ENCODE measurements around the gene DEGS2. TPM values are rescaled to one million over a fixed set of nuclear protein-coding genes. Genes with fewer than 3 reads are reported as not detected.

The DEGS2 gene
- total and polyA plus RNA-seq, 4 donors = 3.6 to 7.4 (median 5.7) TPM

DNA sequence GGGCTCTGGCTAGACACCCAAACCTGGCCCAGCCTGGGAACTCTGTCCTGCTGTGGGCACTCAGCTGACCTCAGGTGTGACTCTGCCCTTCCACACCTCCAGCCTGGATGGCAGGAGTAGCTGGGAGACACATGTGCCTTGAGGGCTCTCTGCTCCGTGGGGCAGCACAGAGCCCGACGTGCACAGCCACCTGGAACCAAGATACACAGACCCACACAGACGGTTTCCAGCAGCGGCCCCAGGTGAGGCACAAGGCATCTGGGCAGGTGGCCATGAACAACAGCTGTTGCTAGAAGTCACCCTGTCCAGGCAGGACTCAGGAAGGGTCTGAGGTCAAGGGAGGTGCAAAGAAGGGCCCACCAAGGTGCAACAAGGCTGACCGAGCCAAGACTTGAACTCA lies 5.9 kb downstream of the DEGS2 start:
- ATAC-seq (ENCODE audit: insufficient read depth, low FRiP score) (no peak), DNase-seq (no peak)
- Histone ChIP-seq H3K27me3 (ENCODE audit: control insufficient read depth in 3 of 3, insufficient read depth in 3 of 3, low read length in 2 of 3) (peaks cover 0 to 5% (median 4%) of the 10 kb centered on the region in 3 donors), H3K27ac (ENCODE audit: low read depth in 1 of 2, low read length in 1 of 2) (no peak overlapping the region), H3K4me1 (ENCODE audit: control insufficient read depth in 5 of 5, insufficient read depth in 5 of 5, low read length in 5 of 5) (peaks cover 0 to 6% (median 4%) of the 10 kb centered on the region in 5 donors), H3K4me3 (no peak overlapping the region), H3K36me3 (ENCODE audit: control insufficient read depth in 4 of 4, insufficient read depth in 4 of 4, low read length in 4 of 4) (no peaks in the 10 kb centered on the region), H3K9me3 (ENCODE audit: control insufficient read depth in 4 of 4, insufficient read depth in 3 of 4, low read length in 3 of 4) (peaks cover 0 to 8% (median 0%) of the 10 kb centered on the region in 4 donors), H3K9ac (ENCODE audit: insufficient read depth in 1 of 2, low read length in 2 of 2) (no peak overlapping the region)
- 97 to 99% methylated on average over 6 of the region's 6 CpGs for WGBS, 2 donors
- TF ChIP-seq, protein P1, sequence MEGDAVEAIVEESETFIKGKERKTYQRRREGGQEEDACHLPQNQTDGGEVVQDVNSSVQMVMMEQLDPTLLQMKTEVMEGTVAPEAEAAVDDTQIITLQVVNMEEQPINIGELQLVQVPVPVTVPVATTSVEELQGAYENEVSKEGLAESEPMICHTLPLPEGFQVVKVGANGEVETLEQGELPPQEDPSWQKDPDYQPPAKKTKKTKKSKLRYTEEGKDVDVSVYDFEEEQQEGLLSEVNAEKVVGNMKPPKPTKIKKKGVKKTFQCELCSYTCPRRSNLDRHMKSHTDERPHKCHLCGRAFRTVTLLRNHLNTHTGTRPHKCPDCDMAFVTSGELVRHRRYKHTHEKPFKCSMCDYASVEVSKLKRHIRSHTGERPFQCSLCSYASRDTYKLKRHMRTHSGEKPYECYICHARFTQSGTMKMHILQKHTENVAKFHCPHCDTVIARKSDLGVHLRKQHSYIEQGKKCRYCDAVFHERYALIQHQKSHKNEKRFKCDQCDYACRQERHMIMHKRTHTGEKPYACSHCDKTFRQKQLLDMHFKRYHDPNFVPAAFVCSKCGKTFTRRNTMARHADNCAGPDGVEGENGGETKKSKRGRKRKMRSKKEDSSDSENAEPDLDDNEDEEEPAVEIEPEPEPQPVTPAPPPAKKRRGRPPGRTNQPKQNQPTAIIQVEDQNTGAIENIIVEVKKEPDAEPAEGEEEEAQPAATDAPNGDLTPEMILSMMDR (IDR thresholded peaks at IDR 0.05; ENCODE audit: control extremely low read depth, extremely low read depth) = no peak

DNA sequence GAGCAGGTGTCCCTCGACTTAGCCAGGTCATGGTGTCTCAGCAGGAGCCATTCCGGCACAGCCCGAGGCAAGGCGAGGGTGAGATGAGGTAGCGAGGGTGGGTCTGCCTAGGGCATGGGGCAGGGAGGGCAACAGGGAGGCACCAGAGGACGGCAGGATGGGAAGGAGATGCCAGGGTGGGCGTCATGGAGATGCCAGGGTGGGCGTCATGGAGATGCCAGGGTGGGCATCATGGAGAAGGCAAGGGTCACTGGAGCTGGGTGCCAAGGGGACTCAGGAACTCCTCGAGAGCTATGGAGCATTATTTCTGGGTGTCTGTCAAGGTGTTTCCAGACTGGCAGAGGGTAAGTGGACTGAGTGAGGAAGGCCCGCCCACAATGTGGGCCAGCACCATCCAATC lies 7.4 kb downstream of the DEGS2 start:
- TF ChIP-seq, protein P1 (IDR thresholded peaks at IDR 0.05; ENCODE audit: control extremely low read depth, extremely low read depth) = no peak
- H3K4me3 ChIP-seq = no peak overlapping the region
- H3K36me3 ChIP-seq (ENCODE audit: control insufficient read depth in 4 of 4, insufficient read depth in 4 of 4, low read length in 4 of 4) = no peaks in the 10 kb centered on the region
- H3K27ac ChIP-seq (ENCODE audit: low read depth in 1 of 2, low read length in 1 of 2) = no peak overlapping the region
- no peak overlapping the region for H3K9ac ChIP-seq (ENCODE audit: insufficient read depth in 1 of 2, low read length in 2 of 2)
- H3K9me3 ChIP-seq (ENCODE audit: control insufficient read depth in 4 of 4, insufficient read depth in 3 of 4, low read length in 3 of 4) = peaks cover 0 to 8% (median 0%) of the 10 kb centered on the region in 4 donors
- no peak for DNase-seq
- no peak for ATAC-seq (ENCODE audit: insufficient read depth, low FRiP score)
- H3K4me1 ChIP-seq (ENCODE audit: control insufficient read depth in 5 of 5, insufficient read depth in 5 of 5, low read length in 5 of 5) = peaks cover 0 to 7% (median 4%) of the 10 kb centered on the region in 5 donors
- no peaks in the 10 kb centered on the region for H3K27me3 ChIP-seq (ENCODE audit: control insufficient read depth in 3 of 3, insufficient read depth in 3 of 3, low read length in 2 of 3)
- WGBS, 2 donors = 92 to 94% methylated on average over 10 of the region's 10 CpGs

DNA sequence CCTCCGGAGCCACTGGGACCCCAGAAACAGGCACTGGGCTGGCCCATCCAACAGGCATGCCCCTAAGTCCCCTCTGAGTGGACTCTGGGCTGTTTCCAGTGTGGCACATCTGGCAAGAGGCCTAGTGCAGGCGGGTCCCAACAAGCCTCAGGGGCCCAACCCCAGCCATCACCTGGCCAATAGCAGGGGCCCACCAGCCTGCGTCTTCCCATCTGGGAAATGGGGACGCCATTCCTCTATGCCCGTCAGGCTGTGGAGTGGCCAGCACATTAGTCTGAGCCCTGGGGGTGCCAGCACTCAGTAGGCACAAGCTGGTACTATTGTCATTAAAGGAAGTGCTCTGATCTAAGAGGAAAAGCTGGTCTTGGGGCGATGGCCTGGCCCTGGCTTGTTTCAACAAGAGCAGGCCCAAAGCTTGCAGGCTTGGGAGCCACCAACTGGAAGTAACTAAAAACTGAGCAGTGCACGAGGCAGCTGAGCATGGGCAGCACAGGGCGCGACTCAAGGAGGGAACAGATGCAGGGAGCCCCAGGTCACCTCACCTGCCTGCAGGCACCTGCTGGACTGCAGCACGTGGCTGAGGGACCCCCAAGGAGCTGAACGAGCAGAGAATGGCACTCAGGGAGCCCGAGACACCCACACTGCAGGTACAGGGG lies 8.4 kb downstream of the DEGS2 start:
- DNase-seq = no peak
- ATAC-seq (ENCODE audit: insufficient read depth, low FRiP score) = no peak
- Histone ChIP-seq H3K36me3 (ENCODE audit: control insufficient read depth in 4 of 4, insufficient read depth in 4 of 4, low read length in 4 of 4) (no peaks in the 10 kb centered on the region), H3K4me3 (no peak overlapping the region), H3K27me3 (ENCODE audit: control insufficient read depth in 3 of 3, insufficient read depth in 3 of 3, low read length in 2 of 3) (no peaks in the 10 kb centered on the region), H3K9ac (ENCODE audit: insufficient read depth in 1 of 2, low read length in 2 of 2) (no peak overlapping the region), H3K9me3 (ENCODE audit: control insufficient read depth in 4 of 4, insufficient read depth in 3 of 4, low read length in 3 of 4) (peaks cover 0 to 8% (median 0%) of the 10 kb centered on the region in 4 donors), H3K4me1 (ENCODE audit: control insufficient read depth in 5 of 5, insufficient read depth in 5 of 5, low read length in 5 of 5) (peaks cover 0 to 12% (median 2%) of the 10 kb centered on the region in 5 donors), H3K27ac (ENCODE audit: low read depth in 1 of 2, low read length in 1 of 2) (no peak overlapping the region)
- TF ChIP-seq, protein P1 (IDR thresholded peaks at IDR 0.05; ENCODE audit: control extremely low read depth, extremely low read depth) = no peak
- WGBS, 2 donors = 82 to 92% methylated on average over 12 of the region's 12 CpGs
